ENCODE results near the gene GLS2. TPM values are rescaled to one million over a fixed set of nuclear protein-coding genes. Genes with fewer than 3 reads are reported as not detected.
"Not testable (repeated sequence)": the region's sequence is repeated elsewhere in the genome, so short reads cannot be mapped to it uniquely, and the experiment has no call there.

GLS2 gene
- total RNA-seq, 2 donors from 2014 or later = 0.17 TPM; not detected in 1

DNA sequence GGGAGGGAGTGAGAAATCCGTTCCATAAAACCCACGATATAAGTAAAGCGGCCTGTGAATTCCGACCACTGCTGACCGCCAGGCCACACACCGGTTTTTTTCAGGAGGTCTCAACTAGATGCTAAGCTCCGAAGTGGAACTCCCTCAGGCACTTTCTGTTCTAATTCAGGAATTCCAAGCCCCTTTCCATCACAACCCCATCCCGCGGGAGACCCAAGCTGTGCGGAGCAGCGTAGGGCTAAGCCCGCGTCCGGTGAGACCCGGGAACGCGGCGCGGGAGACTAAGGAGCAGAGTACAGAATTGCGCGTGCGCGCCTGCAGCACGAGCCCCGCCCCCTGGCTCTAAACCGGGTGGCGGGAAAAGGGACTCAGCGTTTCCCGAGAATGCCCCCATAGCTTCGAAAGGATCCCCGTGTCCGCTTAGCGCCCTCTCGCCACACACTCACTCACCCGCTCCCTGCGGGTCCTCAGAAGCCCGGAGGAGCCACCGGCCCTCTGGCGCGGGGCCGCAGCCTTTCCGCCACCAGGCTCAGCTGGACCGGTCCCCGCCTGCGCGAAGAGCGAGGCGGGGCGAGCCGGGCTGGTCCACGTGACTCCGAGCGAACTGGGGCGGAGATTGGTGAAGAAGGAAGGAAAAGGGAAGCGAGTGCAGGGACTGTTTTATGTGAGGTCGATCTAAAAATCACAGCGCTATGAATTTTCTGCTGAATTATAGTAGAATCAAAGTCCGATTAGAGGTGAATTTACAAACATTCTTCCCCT lies 38.9 kb downstream of the GLS2 start, which contains the start of gene TIMELESS:
TSS of gene TIMELESS (minus strand) at position 567 of the 762 bp plus-strand sequence. CDS start 15,256 bp downstream, outside the sequence.
- no peaks in the 10 kb centered on the region for H3K9me3 Mint-ChIP-seq
- peaks cover 5% of the 10 kb centered on the region for H3K36me3 Mint-ChIP-seq
- DNase-seq (ENCODE audit: low spot score) = peak; percentile 92
- ATAC-seq = peak; percentile 98
- H3K4me1 Mint-ChIP-seq (ENCODE audit: low read depth in 2 of 2) = peaks cover 22 to 25% of the 10 kb centered on the region in 2 donors
- H3K4me3 Mint-ChIP-seq = peak within 1 kb of the TSS; percentile 87
- peak within 1 kb of the TSS; percentile 82 to 98 for H3K27ac Mint-ChIP-seq
- H3K27me3 Mint-ChIP-seq = peaks cover 0 to under 1% of the 10 kb centered on the region in 2 donors

DNA sequence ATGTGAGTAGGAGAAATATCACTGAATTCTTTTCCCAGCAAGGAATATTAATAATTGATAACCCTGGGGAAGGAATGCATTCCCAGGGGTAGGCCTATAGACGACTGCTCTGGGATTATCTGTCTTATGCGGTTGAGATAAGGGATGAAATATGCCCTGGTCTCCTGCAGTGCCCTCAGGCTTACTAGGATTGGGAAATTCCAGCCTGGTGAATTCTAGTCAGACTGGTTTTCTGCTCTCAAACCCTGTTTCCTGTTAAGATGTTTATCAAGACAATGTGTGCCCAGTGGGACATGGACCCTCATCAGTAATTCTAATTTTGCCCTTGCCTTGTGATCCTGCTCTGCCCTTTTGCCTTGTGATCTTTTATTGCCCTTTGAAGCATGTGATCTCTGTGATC lies 44.8 kb downstream of the GLS2 start:
- not testable (repeated sequence) for H3K36me3 Mint-ChIP-seq, ATAC-seq, H3K27ac Mint-ChIP-seq

DNA sequence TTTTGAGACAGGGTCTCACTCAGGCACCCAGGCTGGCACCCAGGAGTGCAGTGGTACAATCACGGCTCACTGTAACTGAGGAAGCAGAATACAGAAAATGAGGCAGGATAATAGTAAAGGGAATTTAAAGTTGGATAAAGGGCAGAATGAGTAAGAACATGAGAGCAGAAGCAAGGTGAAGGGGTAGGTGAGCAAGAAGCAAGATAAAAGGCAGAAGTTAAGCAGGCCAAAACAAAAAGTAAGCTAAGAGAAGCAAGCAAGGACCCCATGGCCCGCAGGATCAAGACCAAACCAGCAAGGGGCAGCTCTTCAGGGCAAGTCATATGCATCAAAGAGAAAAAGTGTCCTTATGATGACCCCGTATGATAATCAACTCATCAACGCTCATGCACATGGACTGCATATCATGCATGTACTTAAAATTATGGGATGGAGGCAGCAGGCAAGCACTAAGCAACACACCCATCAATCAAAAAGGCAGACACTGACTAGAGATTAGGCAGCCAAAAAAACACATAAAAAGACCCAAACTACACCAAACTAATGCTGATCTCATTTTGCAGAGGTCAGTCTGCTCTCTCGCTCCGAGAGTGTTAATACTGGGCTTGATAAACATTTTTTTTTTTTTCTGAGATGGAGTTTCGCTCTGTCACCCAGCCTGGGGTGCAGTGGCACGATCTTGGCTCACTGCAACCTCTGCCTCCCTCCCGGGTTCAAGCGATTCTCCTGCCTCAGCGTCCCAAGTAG lies 50.4 kb downstream of the GLS2 start:
- no peak for ATAC-seq
- H3K9me3 Mint-ChIP-seq = no peaks in the 10 kb centered on the region

More for the DNA sequence above, 44.8 kb downstream of the GLS2 start:
- H3K4me3 Mint-ChIP-seq; H3K27me3 Mint-ChIP-seq; DNase-seq (ENCODE audit: low spot score); H3K9me3 Mint-ChIP-seq: not testable (repeated sequence)
- H3K4me1 Mint-ChIP-seq (ENCODE audit: low read depth in 2 of 2) = peaks cover 14 to 16% of the 10 kb centered on the region in 2 donors

DNA sequence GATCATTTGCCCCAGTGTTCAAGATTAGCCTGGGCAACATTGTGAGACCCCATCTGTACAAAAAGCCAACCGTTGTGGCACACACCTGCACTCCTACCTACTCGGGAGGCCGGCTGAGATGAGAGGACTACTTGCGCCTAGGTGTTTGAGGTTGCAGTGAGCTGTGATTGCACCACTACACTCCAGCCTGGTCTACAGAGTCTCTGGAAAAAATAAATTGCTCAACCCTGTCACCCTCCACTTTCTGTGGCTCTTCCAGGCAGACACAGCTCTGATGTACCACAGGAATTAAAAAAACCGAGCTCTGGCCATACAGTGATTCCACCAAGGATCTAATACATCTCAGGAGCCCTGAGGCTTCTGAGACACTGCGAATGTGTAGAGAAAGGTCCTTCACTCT lies 53.1 kb downstream of the GLS2 start:
- H3K4me1 Mint-ChIP-seq (ENCODE audit: low read depth in 2 of 2) = peaks cover 0 to 5% of the 10 kb centered on the region in 2 donors
- no peak overlapping the region for H3K4me3 Mint-ChIP-seq
- DNase-seq (ENCODE audit: low spot score) (no peak), ATAC-seq (no peak)
- peaks cover 4% of the 10 kb centered on the region for H3K36me3 Mint-ChIP-seq
- H3K27me3 Mint-ChIP-seq = no peaks in the 10 kb centered on the region
- H3K27ac Mint-ChIP-seq = no peak overlapping the region
- H3K9me3 Mint-ChIP-seq = no peaks in the 10 kb centered on the region

More for the DNA sequence above, 50.4 kb downstream of the GLS2 start:
- Mint-ChIP-seq H3K4me3 (no peak overlapping the region), H3K4me1 (ENCODE audit: low read depth in 2 of 2) (peaks cover 0 to 5% of the 10 kb centered on the region in 2 donors), H3K27me3 (no peaks in the 10 kb centered on the region), H3K27ac (no peak overlapping the region), H3K36me3 (no peaks in the 10 kb centered on the region)
- DNase-seq (ENCODE audit: low spot score) = no peak

DNA sequence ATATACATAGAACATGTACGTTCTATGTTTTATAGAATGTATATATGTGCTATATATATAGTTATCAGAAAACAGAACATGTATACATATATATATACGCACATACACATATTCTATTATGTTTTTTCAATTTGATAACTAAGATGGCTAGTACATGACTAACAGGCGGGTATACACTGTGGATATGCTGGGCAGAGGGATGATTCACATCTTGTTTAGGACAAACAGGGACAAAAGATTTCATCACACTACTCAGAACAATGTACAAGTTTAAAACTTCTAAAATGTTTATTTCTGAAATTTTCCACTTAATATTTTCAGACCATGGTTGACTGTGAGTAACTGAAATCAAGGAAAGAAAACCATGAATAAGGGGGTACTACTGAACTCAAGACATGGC lies 56.1 kb downstream of the GLS2 start:
- H3K36me3 Mint-ChIP-seq = peaks cover 9% of the 10 kb centered on the region
- no peaks in the 10 kb centered on the region for H3K27me3 Mint-ChIP-seq
- ATAC-seq (no peak), DNase-seq (ENCODE audit: low spot score) (no peak)
- no peaks in the 10 kb centered on the region for H3K9me3 Mint-ChIP-seq
- no peak overlapping the region for H3K4me3 Mint-ChIP-seq
- H3K4me1 Mint-ChIP-seq (ENCODE audit: low read depth in 2 of 2) = no peaks in the 10 kb centered on the region
- H3K27ac Mint-ChIP-seq = no peak overlapping the region

DNA sequence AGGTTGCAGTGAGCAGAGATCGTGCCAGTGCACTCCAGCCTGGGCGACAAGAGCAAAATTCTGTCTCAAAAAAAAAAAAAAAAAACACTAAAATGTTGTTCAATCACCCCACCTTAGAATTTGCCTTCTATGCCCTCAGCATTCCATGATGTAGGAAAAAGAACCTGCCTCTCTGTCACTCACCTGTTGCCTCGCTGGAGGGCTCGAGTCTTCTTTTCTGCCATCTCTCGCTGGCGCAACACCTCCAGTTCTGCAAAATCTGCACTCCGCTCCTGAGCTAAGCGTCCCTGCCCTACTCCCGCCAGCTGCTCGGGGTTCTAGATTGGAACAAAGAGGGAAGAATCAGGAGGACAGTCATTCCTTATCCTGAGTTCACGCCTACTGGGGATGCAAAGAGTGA lies 56.7 kb downstream of the GLS2 start:
- H3K9me3 Mint-ChIP-seq = no peaks in the 10 kb centered on the region
- no peak overlapping the region for H3K27ac Mint-ChIP-seq
- peaks cover 9% of the 10 kb centered on the region for H3K36me3 Mint-ChIP-seq
- H3K27me3 Mint-ChIP-seq = no peaks in the 10 kb centered on the region
- DNase-seq (ENCODE audit: low spot score) = no peak
- H3K4me1 Mint-ChIP-seq (ENCODE audit: low read depth in 2 of 2) = no peaks in the 10 kb centered on the region
- ATAC-seq = no peak
- no peak overlapping the region for H3K4me3 Mint-ChIP-seq

DNA sequence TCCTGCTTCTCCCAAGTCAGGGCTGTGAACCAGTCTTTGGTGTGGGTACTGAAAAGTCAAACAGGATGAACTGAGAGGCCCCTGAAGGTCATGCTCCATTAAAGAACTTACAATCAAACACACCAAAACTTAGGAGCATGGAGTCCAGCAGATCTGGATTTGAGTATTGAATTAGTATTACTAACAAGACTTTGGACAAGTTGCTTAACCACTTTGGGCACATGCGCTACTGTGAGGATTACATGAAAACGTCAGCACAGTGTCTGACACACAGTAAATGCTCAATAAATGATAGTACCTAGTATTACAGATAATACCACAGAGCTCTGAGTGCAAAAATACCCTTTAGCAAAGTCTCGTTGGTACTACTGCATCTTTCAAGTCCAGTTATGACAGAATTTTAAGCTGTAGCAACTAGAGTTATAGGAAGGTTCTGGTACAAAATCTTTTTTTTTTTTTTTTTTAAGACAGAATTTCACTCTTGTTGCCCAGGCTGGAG lies 62.0 kb downstream of the GLS2 start:
- no peak overlapping the region for H3K27ac Mint-ChIP-seq
- H3K4me1 Mint-ChIP-seq (ENCODE audit: low read depth in 2 of 2) = no peaks in the 10 kb centered on the region
- no peak overlapping the region for H3K4me3 Mint-ChIP-seq
- no peaks in the 10 kb centered on the region for H3K27me3 Mint-ChIP-seq
- no peaks in the 10 kb centered on the region for H3K9me3 Mint-ChIP-seq
- no peak for DNase-seq (ENCODE audit: low spot score)
- no peak for ATAC-seq
- peaks cover 22% of the 10 kb centered on the region for H3K36me3 Mint-ChIP-seq

DNA sequence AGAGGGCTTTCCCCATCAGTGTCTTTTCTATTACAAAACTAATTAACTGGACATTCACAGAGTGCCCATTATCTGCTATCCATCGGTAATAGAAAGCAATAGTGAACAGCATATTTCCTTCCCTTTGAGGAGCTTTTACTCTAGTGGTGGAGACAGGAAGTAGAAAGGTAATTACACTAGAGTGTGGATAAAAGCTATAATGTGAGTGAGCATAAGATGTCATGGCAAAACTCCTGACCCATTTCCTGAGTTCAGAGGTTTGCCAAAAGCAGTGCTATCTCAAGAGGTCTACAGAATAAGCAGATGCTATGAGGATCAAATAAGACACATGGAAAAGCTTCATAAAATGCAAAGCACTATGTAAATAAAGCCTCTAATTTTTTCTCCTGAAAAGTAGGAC lies 62.8 kb downstream of the GLS2 start:
- no peak for ATAC-seq
- H3K36me3 Mint-ChIP-seq = peaks cover 28% of the 10 kb centered on the region
- no peak overlapping the region for H3K4me3 Mint-ChIP-seq
- H3K27ac Mint-ChIP-seq = no peak overlapping the region
- H3K4me1 Mint-ChIP-seq (ENCODE audit: low read depth in 2 of 2) = no peaks in the 10 kb centered on the region
- DNase-seq (ENCODE audit: low spot score) = no peak
- no peaks in the 10 kb centered on the region for H3K9me3 Mint-ChIP-seq
- H3K27me3 Mint-ChIP-seq = no peaks in the 10 kb centered on the region

Other genes starting within 250 kb of the GLS2 start
- gene ANKRD52, start 229.8 kb downstream of the GLS2 start, total RNA-seq = 10 to 100 TPM; 59.3 to 99.3 TPM
- 10 to 100 TPM; 15.4 to 26.1 TPM for gene COQ10A, start 221.2 kb downstream of the GLS2 start, total RNA-seq
- gene CS, start 187.8 kb downstream of the GLS2 start, total RNA-seq = 100 to 1,000 TPM; 206 to 278 TPM
- 100 to 1,000 TPM; 132 to 162 TPM for gene CNPY2, start 172.2 kb downstream of the GLS2 start, total RNA-seq
- gene PAN2, start 154.2 kb downstream of the GLS2 start, total RNA-seq = 10 to 100 TPM; 22.8 to 42.8 TPM
- 1 to 10 TPM in 1 of 2 donors, under 1 TPM in 1; 0.84 to 1.3 TPM for gene IL23A, start 149.3 kb downstream of the GLS2 start, total RNA-seq
- 100 to 1,000 TPM in 1 of 2 donors, 10 to 100 TPM in 1; 97.7 to 104 TPM for gene STAT2, start 128.1 kb downstream of the GLS2 start, total RNA-seq
- not detected for gene APOF, start 125.3 kb downstream of the GLS2 start, total RNA-seq
- 10 to 100 TPM; 29.8 to 80.6 TPM for gene TIMELESS, start 38.7 kb downstream of the GLS2 start, total RNA-seq
- gene MIP, start 33.5 kb downstream of the GLS2 start, total RNA-seq = under 1 TPM in 1 of 2 donors, not detected in 1; 0.75 TPM
- 1 to 10 TPM; 2.8 to 6.9 TPM for gene SPRYD4, start 19.6 kb downstream of the GLS2 start, total RNA-seq
- gene RBMS2, start 33.7 kb upstream of the GLS2 start, total RNA-seq = 1 to 10 TPM; 1.5 to 2.9 TPM
- 100 to 1,000 TPM; 140 to 153 TPM for gene BAZ2A, start 142.2 kb upstream of the GLS2 start, total RNA-seq
- 100 to 1,000 TPM; 663 to 739 TPM for gene ATP5F1B, start 157.8 kb upstream of the GLS2 start, total RNA-seq
- 100 to 1,000 TPM; 201 to 270 TPM for gene PTGES3, start 200.1 kb upstream of the GLS2 start, total RNA-seq
- gene NACA, start 237.1 kb upstream of the GLS2 start, total RNA-seq = 100 to 1,000 TPM; 322 to 563 TPM